Mucosa of rectum (tissue), 2 donors: Measurements from ENCODE around the gene KANK4.
"Not testable (repeated sequence)": the region's sequence is repeated elsewhere in the genome, so short reads cannot be mapped to it uniquely, and the experiment has no call there.

Experiments
- H3K27ac ChIP-seq, 2 donors: one replicate each; pipeline ENCODE4 v1.7.0; 2013; ENCODE audit warnings: inconsistent platforms in 2 of 2, low read depth in 2 of 2, low read length in 2 of 2
- H3K27me3 ChIP-seq, 2 donors: one replicate each; pipeline ENCODE4 v1.7.0; 2013; ENCODE audit warnings: low read length in 2 of 2; ENCODE audit not compliant: control insufficient read depth in 2 of 2, insufficient read depth in 2 of 2
- H3K36me3 ChIP-seq, 2 donors: one replicate each; pipeline ENCODE4 v1.7.0; 2013; ENCODE audit warnings: low read length in 2 of 2; ENCODE audit not compliant: control insufficient read depth in 2 of 2, insufficient read depth in 2 of 2
- H3K4me1 ChIP-seq, 2 donors: one replicate each; pipeline ENCODE4 v1.7.0; 2013; ENCODE audit warnings: low read length in 2 of 2, mild to moderate bottlenecking in 1 of 2; ENCODE audit not compliant: control insufficient read depth in 2 of 2, insufficient read depth in 2 of 2
- H3K4me3 ChIP-seq, 2 donors: one replicate each; pipeline ENCODE4 v1.7.0; 2013; ENCODE audit warnings: low read length in 2 of 2
- H3K9ac ChIP-seq, 2 donors: one replicate each; pipeline ENCODE4 v1.7.0; 2013; ENCODE audit warnings: low read length in 2 of 2, low read depth in 1 of 2, mild to moderate bottlenecking in 1 of 2
- H3K9me3 ChIP-seq, 2 donors: one replicate each; pipeline ENCODE4 v1.7.0; 2013; ENCODE audit warnings: low read length in 2 of 2; ENCODE audit not compliant: control insufficient read depth in 2 of 2
- donor health status: healthy.
- donor health status: Normal muscosa, but diverticular disease.

KANK4 gene

DNA sequence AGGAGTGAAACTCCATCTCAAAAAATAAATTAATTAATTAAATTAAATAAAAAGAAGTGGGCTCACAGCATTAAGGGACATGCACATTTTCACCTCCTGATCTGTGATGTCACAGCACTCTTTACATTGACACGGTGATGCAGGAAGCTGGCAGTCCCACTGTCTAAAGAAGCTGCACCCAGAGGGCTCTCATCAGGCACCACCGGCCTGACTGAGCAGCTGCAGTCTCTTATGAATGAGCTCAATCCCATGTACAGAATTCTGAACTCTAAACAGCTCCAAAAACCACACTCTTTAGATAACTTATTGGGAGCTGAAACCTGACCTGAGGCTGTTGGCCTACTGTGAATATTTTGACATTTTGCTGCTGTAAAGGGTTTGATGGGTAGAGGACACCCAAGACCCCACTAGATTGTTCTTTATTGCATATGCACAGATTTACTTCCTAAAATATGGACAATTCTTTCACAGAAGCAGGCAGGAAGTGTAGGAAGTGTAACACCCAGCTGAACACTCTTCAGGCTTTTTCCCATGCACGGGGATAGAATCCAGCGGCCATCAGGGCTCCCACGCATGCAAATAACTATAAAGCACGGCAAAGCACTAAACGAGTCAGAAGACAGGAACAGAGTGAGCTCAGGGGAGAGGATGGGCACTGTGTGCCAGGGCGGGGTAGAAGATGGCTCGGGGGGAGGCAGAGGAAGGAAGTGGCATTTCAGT lies 78.4 kb downstream of the KANK4 start:
- no peaks in the 10 kb centered on the region for H3K4me1 ChIP-seq
- H3K9ac ChIP-seq = no peak overlapping the region

GRCh38 chr1:62239652-62240403 lies 79.4 kb downstream of the KANK4 start:
- not testable (repeated sequence) for H3K4me3 ChIP-seq, H3K27ac ChIP-seq, H3K9me3 ChIP-seq, H3K4me1 ChIP-seq, H3K27me3 ChIP-seq, H3K36me3 ChIP-seq, H3K9ac ChIP-seq

More for the DNA sequence above, 78.4 kb downstream of the KANK4 start:
- no peak overlapping the region for H3K4me3 ChIP-seq
- H3K36me3 ChIP-seq = no peaks in the 10 kb centered on the region
- no peaks in the 10 kb centered on the region for H3K9me3 ChIP-seq
- no peaks in the 10 kb centered on the region for H3K27me3 ChIP-seq
- H3K27ac ChIP-seq = no peak overlapping the region

GRCh38 chr1:62238507-62238906 lies 80.7 kb downstream of the KANK4 start:
- Histone ChIP-seq H3K27me3 (no peaks in the 10 kb centered on the region), H3K27ac (no peak overlapping the region), H3K9ac (no peak overlapping the region), H3K4me1 (no peaks in the 10 kb centered on the region), H3K4me3 (no peak overlapping the region), H3K36me3 (no peaks in the 10 kb centered on the region), H3K9me3 (no peaks in the 10 kb centered on the region)

- no peaks in the 10 kb centered on the region for H3K4me1 ChIP-seq
- no peak overlapping the region for H3K4me3 ChIP-seq
- H3K27ac ChIP-seq = no peak overlapping the region
- no peaks in the 10 kb centered on the region for H3K36me3 ChIP-seq
- no peaks in the 10 kb centered on the region for H3K9me3 ChIP-seq
- no peaks in the 10 kb centered on the region for H3K27me3 ChIP-seq
- H3K9ac ChIP-seq = no peak overlapping the region
Measured at GRCh38 chr1:62237950-62238374, 81.3 kb downstream of the KANK4 start.

DNA sequence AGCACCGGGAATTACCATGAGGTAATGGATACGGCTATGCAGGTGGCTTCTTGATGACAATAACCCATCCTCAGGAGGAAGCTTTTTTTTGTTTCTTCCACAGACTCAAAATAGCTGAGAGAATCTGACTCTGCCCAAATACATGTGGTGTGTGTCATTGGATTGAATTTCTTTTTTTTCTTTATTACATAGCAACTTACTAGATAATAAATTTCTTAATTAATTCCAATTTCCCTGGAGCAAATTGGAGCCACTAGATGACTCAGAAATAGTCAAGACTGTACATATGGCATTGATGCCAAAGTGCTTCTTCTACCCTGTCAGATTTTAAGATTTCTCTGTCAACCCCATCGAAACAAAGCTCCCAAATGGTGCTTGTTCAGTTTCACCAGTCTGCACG lies 81.9 kb downstream of the KANK4 start:
- no peaks in the 10 kb centered on the region for H3K36me3 ChIP-seq
- no peaks in the 10 kb centered on the region for H3K4me1 ChIP-seq
- no peak overlapping the region for H3K27ac ChIP-seq
- H3K4me3 ChIP-seq = no peak overlapping the region
- H3K27me3 ChIP-seq = no peaks in the 10 kb centered on the region
- no peaks in the 10 kb centered on the region for H3K9me3 ChIP-seq
- no peak overlapping the region for H3K9ac ChIP-seq

- no peaks in the 10 kb centered on the region for H3K9me3 ChIP-seq
- no peak overlapping the region for H3K9ac ChIP-seq
- no peaks in the 10 kb centered on the region for H3K27me3 ChIP-seq
- H3K36me3 ChIP-seq = no peaks in the 10 kb centered on the region
- H3K4me1 ChIP-seq = no peaks in the 10 kb centered on the region
- no peak overlapping the region for H3K27ac ChIP-seq
- H3K4me3 ChIP-seq = no peak overlapping the region
Measured at GRCh38 chr1:62235576-62235975, 83.7 kb downstream of the KANK4 start.

DNA sequence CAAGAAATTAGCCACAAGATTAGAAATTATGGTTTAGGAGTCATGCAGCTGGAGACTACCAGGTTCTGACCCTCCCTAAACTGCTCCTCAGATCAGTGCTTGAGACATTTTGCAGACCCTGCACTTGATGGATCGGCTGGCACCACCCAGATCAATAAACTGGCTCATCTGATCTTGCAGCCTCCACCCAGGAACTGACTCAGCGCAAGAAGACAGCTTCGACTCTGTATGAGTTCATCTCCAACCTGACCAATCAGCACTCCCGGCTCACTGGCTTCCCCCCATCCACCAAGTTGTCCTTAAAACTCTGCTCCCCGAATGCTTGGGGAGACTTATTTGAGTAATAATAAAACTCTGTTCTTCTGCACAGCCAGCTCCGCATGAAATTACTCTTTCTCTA lies 84.5 kb downstream of the KANK4 start:
- no peak overlapping the region for H3K4me3 ChIP-seq
- no peaks in the 10 kb centered on the region for H3K36me3 ChIP-seq
- no peak overlapping the region for H3K27ac ChIP-seq
- no peaks in the 10 kb centered on the region for H3K27me3 ChIP-seq
- H3K4me1 ChIP-seq = no peaks in the 10 kb centered on the region
- no peaks in the 10 kb centered on the region for H3K9me3 ChIP-seq
- no peak overlapping the region for H3K9ac ChIP-seq

DNA sequence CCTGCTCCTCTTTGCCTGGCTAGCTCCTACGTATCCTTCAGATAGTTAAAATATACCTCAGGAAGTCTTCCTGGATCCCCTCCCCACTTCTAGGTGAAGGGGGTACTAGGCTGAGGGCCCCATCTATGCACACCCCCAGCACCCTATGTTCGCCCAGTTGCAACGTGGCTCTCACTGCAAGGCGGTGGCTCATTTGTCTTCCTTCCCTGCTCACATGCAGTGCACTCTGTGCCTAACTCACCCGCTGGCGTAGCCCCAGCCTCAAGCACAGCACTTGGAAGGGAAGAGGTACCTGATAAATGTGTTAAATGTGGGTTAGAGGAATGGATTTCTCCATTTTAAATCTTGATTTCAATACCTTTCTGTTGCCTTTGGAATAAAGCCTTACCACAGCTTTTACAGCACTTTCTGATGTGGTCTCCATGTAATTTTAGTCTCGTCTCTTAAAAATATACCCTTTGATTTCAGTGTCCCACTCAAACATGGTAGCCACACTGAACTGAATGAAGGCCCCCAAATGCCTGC lies 85.2 kb downstream of the KANK4 start:
- Histone ChIP-seq H3K27ac (no peak overlapping the region), H3K9ac (no peak overlapping the region), H3K4me1 (no peaks in the 10 kb centered on the region), H3K36me3 (no peaks in the 10 kb centered on the region), H3K27me3 (no peaks in the 10 kb centered on the region), H3K9me3 (no peaks in the 10 kb centered on the region), H3K4me3 (no peak overlapping the region)

GRCh38 chr1:62232871-62233278 lies 86.4 kb downstream of the KANK4 start:
- Histone ChIP-seq H3K4me3 (no peak overlapping the region), H3K36me3 (no peaks in the 10 kb centered on the region), H3K27me3 (no peaks in the 10 kb centered on the region), H3K27ac (no peak overlapping the region), H3K4me1 (no peaks in the 10 kb centered on the region), H3K9ac (no peak overlapping the region), H3K9me3 (no peaks in the 10 kb centered on the region)

DNA sequence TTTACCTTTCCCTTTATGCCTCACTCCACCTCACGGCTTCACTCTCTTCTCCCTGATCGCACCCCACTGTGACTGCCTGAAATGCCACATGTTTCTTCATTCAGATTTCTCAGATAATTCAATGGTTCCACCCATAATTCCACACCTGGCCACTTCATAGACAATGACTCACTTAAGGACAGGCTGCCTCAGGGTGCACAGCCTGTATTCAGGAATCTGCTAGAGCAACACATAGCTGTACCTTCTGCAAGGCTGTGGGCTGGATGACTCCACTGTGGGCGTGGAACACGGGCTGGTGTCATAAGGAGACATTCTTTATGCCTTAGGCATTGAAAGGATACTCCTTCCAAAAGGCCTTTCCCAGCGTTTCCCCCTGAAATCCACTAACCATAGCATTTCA lies 88.5 kb downstream of the KANK4 start:
- no peak overlapping the region for H3K9ac ChIP-seq
- no peaks in the 10 kb centered on the region for H3K36me3 ChIP-seq
- no peaks in the 10 kb centered on the region for H3K27me3 ChIP-seq
- no peak overlapping the region for H3K27ac ChIP-seq
- no peak overlapping the region for H3K4me3 ChIP-seq
- no peaks in the 10 kb centered on the region for H3K9me3 ChIP-seq
- no peaks in the 10 kb centered on the region for H3K4me1 ChIP-seq
